Osteocyte (in vitro differentiated cells): ENCODE measurements around the gene ARHGAP24. TPM values are rescaled to one million over a fixed set of nuclear protein-coding genes. Genes with fewer than 3 reads are reported as not detected.

ENCODE experiments used
- DNase-seq: peaks from one replicate; pipeline ENCODE4 v3.0.0; 2021; ENCODE audit warnings: mixed read lengths; ENCODE audit not compliant: unreplicated experiment; ENCODE audit errors: extremely low spot score
- H3K27ac Mint-ChIP-seq: one replicate; pipeline ENCODE4 v1.8.0; 2021; ENCODE audit warnings: mild to moderate bottlenecking, mixed read lengths; ENCODE audit not compliant: unreplicated experiment
- H3K27me3 Mint-ChIP-seq: one replicate; pipeline ENCODE4 v1.8.0; 2021; ENCODE audit warnings: mixed read lengths; ENCODE audit not compliant: unreplicated experiment
- H3K36me3 Mint-ChIP-seq: one replicate; pipeline ENCODE4 v1.8.0; 2021; ENCODE audit warnings: mixed read lengths; ENCODE audit not compliant: unreplicated experiment
- H3K4me1 Mint-ChIP-seq: one replicate; pipeline ENCODE4 v1.8.0; 2021; ENCODE audit warnings: mixed read lengths; ENCODE audit not compliant: unreplicated experiment
- H3K4me3 Mint-ChIP-seq: one replicate; pipeline ENCODE4 v1.8.0; 2021; ENCODE audit warnings: mild to moderate bottlenecking, moderate library complexity, mixed read lengths; ENCODE audit not compliant: unreplicated experiment
- H3K9me3 Mint-ChIP-seq: one replicate; pipeline ENCODE4 v1.8.0; 2021; ENCODE audit warnings: mixed read lengths; ENCODE audit not compliant: unreplicated experiment
- total RNA-seq: library from RNA; stranded (reverse); gene quantifications from 2 replicates; pipeline ENCODE4 v1.2.1, GENCODE V29; 2021
- TF ChIP-seq, protein P1 (sequence below): fragments of 200-600 bp; sonication (generic); IDR thresholded peaks from 2 replicates; pipeline ENCODE4 v1.5.0; 2021; ENCODE audit warnings: antibody characterized with exemption, mild to moderate bottlenecking, moderate library complexity

The ARHGAP24 gene
- total RNA-seq, 1 donor from 2014 or later, result 29.3 TPM

DNA sequence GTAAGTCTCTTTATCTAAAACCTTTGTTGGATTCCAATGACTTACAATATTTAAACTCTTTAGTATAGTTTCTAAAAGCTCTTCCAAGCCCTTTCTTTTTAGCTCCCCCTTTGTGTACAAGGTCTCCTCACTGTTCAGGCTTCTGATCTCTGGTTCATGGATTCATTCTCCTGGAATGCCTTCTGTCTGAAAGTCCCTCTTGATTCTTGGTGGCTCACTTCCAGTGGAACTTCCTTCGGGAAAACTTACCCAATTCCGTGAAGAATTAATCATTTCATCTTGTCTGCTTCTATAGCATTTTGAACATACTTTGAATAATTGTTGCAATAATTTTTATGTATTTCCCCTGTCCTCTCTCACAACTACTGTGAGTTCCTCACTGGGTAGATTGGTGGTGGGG is 3.6 kb downstream of the ARHGAP24 start:
- no peak overlapping the region for H3K27ac Mint-ChIP-seq
- DNase-seq, result no peak
- no peak overlapping the region for H3K4me3 Mint-ChIP-seq

DNA sequence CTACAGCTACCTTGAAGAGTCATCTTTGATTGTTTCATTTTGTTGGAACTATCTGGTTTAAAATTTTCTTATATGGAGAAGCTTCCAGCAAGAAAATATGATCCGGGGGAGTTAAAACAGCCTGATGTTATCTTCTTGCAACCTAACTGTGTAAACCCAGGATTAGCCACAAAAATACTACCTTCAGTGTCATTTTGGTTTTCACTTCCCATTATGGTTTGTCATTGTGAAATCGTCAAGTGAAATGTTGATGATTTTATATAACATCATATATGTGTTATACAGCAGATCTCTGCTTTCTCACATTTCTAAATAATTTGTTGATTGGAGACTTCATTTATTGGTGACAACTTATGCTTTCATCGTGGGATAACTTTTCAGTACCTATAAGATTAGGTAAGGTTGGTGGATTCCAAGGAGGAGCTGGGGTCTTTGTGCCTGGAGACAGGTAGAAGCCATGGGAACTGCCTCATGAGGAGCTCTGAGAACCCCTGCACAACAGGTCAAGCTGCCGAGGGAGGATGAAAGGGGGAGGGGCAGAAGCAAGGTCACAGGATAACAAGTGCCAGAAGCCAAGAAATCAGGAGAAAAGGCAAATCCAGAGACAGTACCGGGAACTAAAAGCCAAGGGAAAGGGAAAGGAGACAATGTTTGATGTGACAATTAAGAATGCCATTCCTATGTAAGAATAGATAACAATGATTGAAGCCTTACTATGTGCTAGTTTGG is 7.2 kb downstream of the ARHGAP24 start:
- H3K36me3 Mint-ChIP-seq, result no peaks in the 10 kb centered on the region
- H3K4me1 Mint-ChIP-seq, result no peaks in the 10 kb centered on the region
- TF ChIP-seq, protein P1, sequence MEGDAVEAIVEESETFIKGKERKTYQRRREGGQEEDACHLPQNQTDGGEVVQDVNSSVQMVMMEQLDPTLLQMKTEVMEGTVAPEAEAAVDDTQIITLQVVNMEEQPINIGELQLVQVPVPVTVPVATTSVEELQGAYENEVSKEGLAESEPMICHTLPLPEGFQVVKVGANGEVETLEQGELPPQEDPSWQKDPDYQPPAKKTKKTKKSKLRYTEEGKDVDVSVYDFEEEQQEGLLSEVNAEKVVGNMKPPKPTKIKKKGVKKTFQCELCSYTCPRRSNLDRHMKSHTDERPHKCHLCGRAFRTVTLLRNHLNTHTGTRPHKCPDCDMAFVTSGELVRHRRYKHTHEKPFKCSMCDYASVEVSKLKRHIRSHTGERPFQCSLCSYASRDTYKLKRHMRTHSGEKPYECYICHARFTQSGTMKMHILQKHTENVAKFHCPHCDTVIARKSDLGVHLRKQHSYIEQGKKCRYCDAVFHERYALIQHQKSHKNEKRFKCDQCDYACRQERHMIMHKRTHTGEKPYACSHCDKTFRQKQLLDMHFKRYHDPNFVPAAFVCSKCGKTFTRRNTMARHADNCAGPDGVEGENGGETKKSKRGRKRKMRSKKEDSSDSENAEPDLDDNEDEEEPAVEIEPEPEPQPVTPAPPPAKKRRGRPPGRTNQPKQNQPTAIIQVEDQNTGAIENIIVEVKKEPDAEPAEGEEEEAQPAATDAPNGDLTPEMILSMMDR, result no peak
- H3K27ac Mint-ChIP-seq, result no peak overlapping the region
- no peak for DNase-seq
- H3K27me3 Mint-ChIP-seq, result peaks cover 44% of the 10 kb centered on the region
- no peaks in the 10 kb centered on the region for H3K9me3 Mint-ChIP-seq
- H3K4me3 Mint-ChIP-seq, result no peak overlapping the region

More for the DNA sequence above, 3.6 kb downstream of the ARHGAP24 start:
- H3K9me3 Mint-ChIP-seq, result no peaks in the 10 kb centered on the region
- H3K4me1 Mint-ChIP-seq, result peaks cover 8% of the 10 kb centered on the region
- TF ChIP-seq, protein P1, result no peak
- H3K27me3 Mint-ChIP-seq, result peaks cover 60% of the 10 kb centered on the region
- H3K36me3 Mint-ChIP-seq, result no peaks in the 10 kb centered on the region

DNA sequence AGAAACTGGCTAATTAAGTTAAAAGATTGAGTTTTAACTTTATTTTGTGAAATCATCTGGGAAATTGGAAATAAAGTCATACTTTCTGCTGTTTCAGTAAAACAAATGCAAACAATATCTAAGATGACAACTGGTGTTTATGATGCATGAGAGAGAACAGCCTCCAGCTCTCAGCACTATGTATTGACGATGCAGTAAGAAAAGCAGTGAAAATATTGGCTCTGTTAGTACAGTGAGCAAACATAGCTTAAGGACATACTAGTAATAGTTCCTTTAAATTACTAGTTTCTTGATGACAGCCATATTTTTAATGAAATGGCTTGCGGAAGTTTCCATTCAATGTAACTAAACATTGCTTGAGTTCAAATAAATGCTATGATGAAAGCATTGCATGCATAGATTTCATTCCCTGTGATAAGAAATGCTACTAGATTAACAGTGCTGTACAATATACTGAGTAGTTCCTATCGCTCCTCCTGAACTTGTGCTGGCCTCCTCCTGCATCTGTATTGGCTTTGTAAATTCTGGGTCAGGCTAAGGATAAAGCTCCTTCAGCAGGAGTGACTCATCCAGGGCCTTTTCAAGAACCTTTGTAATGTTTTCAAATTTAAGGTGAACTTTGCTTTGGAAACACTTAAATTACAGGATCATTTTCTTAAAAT is 11.6 kb downstream of the ARHGAP24 start:
- no peak overlapping the region for H3K4me3 Mint-ChIP-seq
- H3K36me3 Mint-ChIP-seq, result no peaks in the 10 kb centered on the region
- H3K27ac Mint-ChIP-seq, result no peak overlapping the region
- no peaks in the 10 kb centered on the region for H3K9me3 Mint-ChIP-seq
- no peaks in the 10 kb centered on the region for H3K4me1 Mint-ChIP-seq
- DNase-seq, result no peak
- H3K27me3 Mint-ChIP-seq, result peaks cover 17% of the 10 kb centered on the region
- TF ChIP-seq, protein P1, result no peak

DNA sequence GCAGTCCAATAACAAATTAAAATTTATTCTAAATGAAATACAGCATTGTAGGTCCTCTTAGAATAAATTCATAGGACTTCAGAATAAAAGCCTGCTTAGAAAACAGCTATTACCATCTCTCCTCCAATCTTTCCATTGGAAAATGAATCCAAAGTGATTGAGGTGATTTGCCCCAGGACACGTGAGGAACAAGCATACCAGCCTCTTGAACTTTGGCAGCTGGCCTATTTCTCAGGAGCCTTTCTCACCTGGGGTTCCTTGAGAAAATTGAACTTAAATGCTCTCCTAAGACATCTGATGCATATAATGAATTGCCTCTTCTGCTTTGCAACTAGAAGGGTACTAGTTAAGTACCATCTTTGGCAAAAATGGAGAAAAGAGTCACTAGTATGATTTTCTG is 13.5 kb downstream of the ARHGAP24 start:
- no peak overlapping the region for H3K27ac Mint-ChIP-seq

More for the DNA sequence above, 13.5 kb downstream of the ARHGAP24 start:
- Mint-ChIP-seq H3K36me3 (no peaks in the 10 kb centered on the region), H3K4me3 (no peak overlapping the region), H3K9me3 (no peaks in the 10 kb centered on the region), H3K27me3 (peaks cover 15% of the 10 kb centered on the region), H3K4me1 (no peaks in the 10 kb centered on the region)
- TF ChIP-seq, protein P1, result no peak
- no peak for DNase-seq
